GM18511 (cell line): Measurements from ENCODE around the gene ICAM3.

Experiments
- ATAC-seq: cut with Tn5 transposase; IDR thresholded peaks from one replicate; pipeline ENCODE4 v1.9.1; 2021; ENCODE audit warnings: mild to moderate bottlenecking, moderate library complexity; ENCODE audit not compliant: unreplicated experiment

Gene ICAM3

DNA sequence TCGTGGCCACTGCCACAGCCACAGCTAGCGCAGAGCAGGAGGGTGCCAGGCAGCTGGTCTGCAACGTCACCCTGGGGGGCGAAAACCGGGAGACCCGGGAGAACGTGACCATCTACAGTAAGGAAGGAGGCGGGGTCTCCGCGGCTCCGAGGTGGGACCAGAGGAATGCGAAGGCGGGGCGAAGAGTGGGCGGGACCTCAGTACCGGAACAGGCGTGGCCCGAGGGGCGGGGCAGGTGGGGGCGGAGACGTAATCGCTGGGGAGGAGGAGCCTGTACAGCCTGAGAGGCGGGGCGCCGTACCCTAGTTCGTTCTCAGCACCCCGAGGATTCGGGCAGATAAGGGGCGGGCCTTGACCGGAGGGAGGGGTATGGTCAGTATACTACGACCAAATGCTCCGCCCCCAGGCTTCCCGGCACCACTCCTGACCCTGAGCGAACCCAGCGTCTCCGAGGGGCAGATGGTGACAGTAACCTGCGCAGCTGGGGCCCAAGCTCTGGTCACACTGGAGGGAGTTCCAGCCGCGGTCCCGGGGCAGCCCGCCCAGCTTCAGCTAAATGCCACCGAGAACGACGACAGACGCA lies 47.1 kb downstream of the ICAM3 start:
- peak; percentile 50 for ATAC-seq

DNA sequence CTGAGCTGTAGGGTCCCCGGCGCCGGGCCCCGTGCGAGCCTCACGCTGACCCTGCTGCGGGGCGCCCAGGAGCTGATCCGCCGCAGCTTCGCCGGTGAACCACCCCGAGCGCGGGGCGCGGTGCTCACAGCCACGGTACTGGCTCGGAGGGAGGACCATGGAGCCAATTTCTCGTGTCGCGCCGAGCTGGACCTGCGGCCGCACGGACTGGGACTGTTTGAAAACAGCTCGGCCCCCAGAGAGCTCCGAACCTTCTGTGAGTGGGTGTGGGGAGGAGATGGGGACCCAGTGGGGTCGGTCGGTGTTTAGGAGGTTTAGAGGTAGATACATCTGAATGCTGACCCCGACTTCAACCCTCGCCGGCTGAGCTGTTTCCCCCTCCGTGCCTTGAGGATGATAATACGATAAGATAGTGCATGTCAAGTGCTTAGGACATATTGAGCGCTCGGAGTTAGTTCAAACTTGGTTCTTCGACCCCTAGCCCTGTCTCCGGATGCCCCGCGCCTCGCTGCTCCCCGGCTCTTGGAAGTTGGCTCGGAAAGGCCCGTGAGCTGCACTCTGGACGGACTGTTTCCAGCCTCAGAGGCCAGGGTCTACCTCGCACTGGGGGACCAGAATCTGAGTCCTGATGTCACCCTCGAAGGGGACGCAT lies 47.7 kb downstream of the ICAM3 start:
- no peak for ATAC-seq

GRCh38 chr19:10290876-10291553 lies 48.4 kb downstream of the ICAM3 start:
- ATAC-seq, result no peak

DNA sequence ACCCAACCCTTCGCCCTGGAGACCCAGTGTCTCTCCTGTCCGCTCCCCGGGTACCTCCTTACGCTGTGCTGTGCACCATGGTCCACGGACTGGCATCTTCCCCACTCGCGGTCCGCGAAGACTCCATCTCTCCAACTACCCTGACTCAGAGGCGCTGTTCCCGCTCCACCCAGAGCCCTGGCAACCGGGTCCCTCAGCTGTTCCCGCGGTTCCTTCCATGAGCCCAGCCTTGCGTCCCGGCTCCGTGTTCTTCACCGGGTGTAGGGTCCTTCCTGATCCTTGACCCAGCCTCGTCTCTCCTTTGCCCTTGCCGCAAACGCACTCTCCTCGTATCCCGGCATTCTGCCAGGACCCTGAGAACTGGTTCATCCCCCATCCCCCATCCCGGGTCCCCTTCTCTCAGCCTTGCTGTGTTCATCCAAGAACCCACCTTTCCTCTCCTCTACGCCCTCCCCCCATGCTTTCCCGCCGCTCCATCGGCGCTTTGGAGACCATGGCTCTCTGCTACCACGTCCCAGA lies 49.0 kb downstream of the ICAM3 start:
- no peak for ATAC-seq

- no peak for ATAC-seq
Observed at GRCh38 chr19:10289836-10290356, 49.5 kb downstream of the ICAM3 start, which contains the start of gene ICAM5. TSS of gene ICAM5 (plus strand) at chr19:10289952. CDS start at chr19:10290044, 92 bp downstream.

DNA sequence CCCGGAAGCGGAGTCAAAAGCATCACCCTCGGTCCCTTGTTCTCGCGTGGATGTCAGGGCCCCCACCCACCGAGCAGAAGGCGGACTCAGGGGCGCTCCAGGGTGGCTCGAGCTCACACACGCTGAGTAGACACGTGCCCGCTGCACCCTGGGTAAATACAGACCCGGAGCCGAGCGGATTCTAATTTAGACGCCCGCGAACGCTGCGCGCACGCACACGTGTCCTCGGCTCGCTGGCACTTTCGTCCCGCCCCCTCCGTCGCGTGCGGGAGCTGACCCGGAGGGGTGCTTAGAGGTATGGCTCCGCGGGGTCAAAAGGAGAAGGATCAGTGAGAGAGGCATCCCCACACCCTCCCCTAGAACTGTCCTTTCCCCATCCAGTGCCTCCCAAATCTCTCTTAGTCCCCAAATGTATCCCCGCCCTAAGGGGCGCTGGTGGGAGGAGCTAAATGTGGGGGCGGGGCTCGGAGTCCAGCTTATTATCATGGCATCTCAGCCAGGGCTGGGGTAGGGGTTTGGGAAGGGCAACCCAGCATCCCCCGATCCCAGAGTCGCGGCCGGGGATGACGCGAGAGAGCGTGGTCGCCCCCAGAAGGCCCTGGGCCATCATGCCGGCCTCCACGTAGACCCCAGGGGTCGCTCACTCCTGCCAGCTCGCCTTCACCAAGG lies 50.1 kb downstream of the ICAM3 start:
- ATAC-seq, result no peak

DNA sequence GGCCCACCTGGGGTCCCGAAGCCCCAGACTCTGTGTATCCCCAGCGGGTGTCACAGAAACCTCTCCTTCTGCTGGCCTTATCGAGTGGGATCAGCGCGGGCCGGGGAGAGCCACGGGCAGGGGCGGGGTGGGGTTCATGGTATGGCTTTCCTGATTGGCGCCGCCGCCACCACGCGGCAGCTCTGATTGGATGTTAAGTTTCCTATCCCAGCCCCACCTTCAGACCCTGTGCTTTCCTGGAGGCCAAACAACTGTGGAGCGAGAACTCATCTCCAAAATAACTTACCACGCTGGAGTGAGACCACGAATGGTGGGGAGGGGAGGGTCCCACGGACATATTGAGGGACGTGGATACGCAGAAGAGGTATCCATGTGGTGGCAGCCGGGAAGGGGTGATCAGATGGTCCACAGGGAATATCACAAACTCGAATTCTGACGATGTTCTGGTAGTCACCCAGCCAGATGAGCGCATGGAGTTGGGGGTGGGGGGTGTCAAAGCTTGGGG lies 50.7 kb downstream of the ICAM3 start:
- ATAC-seq, result no peak

DNA sequence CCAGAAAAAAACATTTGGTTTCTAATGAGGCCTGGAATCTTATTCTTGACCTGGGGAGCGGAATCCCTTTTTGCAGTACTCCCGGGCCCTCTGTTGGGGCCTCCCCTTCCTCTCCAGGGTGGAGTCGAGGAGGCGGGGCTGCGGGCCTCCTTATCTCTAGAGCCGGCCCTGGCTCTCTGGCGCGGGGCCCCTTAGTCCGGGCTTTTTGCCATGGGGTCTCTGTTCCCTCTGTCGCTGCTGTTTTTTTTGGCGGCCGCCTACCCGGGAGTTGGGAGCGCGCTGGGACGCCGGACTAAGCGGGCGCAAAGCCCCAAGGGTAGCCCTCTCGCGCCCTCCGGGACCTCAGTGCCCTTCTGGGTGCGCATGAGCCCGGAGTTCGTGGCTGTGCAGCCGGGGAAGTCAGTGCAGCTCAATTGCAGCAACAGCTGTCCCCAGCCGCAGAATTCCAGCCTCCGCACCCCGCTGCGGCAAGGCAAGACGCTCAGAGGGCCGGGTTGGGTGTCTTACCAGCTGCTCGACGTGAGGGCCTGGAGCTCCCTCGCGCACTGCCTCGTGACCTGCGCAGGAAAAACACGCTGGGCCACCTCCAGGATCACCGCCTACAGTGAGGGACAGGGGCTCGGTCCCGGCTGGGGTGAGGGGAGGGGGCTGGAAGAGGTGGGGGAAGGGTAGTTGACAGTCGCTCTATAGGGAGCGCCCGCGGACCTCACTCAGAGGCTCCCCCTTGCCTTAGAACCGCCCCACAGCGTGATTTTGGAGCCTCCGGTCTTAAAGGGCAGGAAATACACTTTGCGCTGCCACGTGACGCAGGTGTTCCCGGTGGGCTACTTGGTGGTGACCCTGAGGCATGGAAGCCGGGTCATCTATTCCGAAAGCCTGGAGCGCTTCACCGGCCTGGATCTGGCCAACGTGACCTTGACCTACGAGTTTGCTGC lies 52.4 kb downstream of the ICAM3 start, which contains the start of gene ICAM4:
Gene ICAM4 (plus strand): TSS at position 153 of the 935 bp plus-strand sequence. CDS start 58 bp downstream, at position 211.
- no peak for ATAC-seq

- ATAC-seq, result no peak
Observed at GRCh38 chr19:10285393-10285792, 54.0 kb downstream of the ICAM3 start.

GRCh38 chr19:10284960-10285278 lies 54.5 kb downstream of the ICAM3 start:
- no peak for ATAC-seq

DNA sequence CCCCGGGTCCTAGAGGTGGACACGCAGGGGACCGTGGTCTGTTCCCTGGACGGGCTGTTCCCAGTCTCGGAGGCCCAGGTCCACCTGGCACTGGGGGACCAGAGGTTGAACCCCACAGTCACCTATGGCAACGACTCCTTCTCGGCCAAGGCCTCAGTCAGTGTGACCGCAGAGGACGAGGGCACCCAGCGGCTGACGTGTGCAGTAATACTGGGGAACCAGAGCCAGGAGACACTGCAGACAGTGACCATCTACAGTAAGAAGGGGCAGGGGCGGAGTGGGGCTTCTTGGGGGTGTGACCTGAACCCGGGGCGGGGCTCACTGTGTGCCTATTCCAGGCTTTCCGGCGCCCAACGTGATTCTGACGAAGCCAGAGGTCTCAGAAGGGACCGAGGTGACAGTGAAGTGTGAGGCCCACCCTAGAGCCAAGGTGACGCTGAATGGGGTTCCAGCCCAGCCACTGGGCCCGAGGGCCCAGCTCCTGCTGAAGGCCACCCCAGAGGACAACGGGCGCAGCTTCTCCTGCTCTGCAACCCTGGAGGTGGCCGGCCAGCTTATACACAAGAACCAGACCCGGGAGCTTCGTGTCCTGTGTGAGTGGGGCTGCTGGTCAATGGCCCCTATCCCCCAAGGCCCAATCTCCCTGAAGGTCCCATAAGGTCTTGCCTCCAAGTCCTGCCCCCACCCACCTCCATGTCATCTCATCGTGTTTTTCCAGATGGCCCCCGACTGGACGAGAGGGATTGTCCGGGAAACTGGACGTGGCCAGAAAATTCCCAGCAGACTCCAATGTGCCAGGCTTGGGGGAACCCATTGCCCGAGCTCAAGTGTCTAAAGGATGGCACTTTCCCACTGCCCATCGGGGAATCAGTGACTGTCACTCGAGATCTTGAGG lies 55.1 kb downstream of the ICAM3 start:
- no peak for ATAC-seq
